Peyer's patch (tissue), 4 donors: ENCODE measurements around the gene CAST.

Source experiments
- POLR2A ChIP-seq, 2 donors: fragments of 450-650 bp; IDR thresholded peaks; one replicate each; pipeline ENCODE4 v1.5.1; 2017; ENCODE audit warnings: antibody characterized with exemption in 2 of 2, mild to moderate bottlenecking in 2 of 2, moderate library complexity in 2 of 2
- TF ChIP-seq, protein P1 (sequence below), 6 experiments: fragments of 450-650 bp in 4 of 6; fragments of 200-600 bp in 2 of 6; sonication (generic) in 1 of 6; IDR thresholded peaks; one replicate each; pipeline ENCODE4 v1.5.1; 2017 to 2019; ENCODE audit warnings: antibody characterized with exemption in 6 of 6, mild to moderate bottlenecking in 3 of 6, moderate library complexity in 1 of 6

DNA sequence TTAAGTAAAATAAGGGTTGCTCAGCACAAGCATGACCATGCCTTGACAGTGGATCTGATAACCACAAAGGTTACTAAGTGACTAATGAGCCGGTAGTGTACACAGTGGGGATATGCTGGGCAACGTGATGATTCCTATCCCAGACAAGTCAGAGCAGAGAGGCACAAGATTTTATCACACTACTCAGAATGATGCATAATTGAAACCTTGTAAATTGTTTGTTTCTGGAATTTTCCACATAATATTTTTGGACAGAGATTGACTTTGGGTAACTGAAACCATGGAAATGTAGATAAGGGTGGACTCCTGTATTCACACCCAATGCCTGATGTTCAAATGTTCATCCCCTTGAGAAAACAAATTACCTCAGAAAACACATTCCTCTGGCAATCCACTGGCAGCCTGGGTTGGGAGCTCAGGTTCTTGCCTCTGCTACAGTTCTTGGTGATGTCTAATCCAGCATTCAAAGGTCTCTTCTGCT lies 161.8 kb downstream of the CAST start:
- TF ChIP-seq, protein P1, sequence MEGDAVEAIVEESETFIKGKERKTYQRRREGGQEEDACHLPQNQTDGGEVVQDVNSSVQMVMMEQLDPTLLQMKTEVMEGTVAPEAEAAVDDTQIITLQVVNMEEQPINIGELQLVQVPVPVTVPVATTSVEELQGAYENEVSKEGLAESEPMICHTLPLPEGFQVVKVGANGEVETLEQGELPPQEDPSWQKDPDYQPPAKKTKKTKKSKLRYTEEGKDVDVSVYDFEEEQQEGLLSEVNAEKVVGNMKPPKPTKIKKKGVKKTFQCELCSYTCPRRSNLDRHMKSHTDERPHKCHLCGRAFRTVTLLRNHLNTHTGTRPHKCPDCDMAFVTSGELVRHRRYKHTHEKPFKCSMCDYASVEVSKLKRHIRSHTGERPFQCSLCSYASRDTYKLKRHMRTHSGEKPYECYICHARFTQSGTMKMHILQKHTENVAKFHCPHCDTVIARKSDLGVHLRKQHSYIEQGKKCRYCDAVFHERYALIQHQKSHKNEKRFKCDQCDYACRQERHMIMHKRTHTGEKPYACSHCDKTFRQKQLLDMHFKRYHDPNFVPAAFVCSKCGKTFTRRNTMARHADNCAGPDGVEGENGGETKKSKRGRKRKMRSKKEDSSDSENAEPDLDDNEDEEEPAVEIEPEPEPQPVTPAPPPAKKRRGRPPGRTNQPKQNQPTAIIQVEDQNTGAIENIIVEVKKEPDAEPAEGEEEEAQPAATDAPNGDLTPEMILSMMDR (IDR thresholded peaks at IDR 0.05), result no peak
- TF ChIP-seq POLR2A (IDR thresholded peaks at IDR 0.05), result no peak
